Stimulated activated CD4-positive, alpha-beta T cell treated with anti-CD3 and anti-CD28 coated beads, Interleukin-2, amount 100 ng/mL, for 4 hours (primary cell): ENCODE results near the gene RSPH9.
A peak's percentile ranks its signal among the peaks of the same experiment; 100 is the strongest.

Source experiments
- DNase-seq: peaks from one replicate; pipeline ENCODE4 v3.0.0-alpha.2; 2020; ENCODE audit warnings: low read depth

RSPH9 gene, protein sequence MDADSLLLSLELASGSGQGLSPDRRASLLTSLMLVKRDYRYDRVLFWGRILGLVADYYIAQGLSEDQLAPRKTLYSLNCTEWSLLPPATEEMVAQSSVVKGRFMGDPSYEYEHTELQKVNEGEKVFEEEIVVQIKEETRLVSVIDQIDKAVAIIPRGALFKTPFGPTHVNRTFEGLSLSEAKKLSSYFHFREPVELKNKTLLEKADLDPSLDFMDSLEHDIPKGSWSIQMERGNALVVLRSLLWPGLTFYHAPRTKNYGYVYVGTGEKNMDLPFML

DNA sequence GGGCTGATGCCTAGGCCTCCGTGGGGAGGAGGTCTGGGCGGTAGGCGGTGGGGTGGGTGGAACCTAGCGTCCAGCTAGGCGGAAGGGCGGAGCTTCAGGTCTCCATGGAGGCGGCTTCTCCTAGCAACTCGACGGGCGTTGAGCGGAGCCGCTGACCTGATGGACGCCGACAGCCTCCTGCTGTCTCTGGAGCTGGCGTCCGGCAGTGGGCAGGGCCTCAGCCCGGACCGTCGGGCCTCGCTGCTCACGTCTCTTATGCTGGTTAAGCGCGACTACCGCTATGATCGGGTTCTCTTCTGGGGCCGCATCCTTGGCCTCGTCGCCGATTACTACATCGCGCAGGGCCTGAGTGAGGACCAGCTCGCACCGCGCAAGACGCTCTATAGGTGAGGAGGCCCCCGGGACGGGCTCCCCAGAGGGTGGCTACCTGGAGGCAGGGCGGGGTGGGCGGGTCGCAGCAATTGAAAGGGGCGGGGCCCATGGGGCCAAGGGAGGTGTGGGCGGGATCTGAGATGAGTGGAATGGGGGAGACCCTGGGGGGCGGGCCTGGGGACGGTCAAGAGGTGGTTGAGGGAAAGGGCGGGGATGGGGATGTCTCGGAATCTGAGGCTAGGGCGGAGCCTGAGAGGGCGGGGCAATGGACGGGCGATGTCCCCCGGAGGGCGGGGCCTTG is at the start of gene RSPH9:
RSPH9 (plus strand) TSS at position 97 of the 673 bp plus-strand sequence; CDS start at position 160, 63 bp downstream.
- peak; percentile 42 for DNase-seq

DNA sequence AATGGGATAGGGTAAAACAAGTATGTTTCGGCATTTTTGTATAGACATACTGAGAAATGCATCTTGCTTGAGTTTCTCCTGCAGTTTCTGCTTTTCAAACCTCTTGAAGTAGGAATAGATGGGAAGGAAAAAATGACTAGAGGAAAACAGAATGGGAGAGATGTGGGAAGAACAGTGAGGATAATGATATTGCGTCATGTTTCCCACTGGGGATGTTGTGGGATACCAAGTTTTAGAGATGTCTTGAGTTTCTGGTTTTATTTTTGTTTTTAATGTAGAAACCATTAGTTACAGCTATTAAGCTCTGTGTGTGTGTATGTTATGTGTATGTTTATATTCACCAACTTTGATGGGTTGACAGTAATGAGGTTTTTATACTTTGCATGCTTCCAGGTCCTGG is 44.2 kb upstream of the RSPH9 start:
- DNase-seq: no peak

DNA sequence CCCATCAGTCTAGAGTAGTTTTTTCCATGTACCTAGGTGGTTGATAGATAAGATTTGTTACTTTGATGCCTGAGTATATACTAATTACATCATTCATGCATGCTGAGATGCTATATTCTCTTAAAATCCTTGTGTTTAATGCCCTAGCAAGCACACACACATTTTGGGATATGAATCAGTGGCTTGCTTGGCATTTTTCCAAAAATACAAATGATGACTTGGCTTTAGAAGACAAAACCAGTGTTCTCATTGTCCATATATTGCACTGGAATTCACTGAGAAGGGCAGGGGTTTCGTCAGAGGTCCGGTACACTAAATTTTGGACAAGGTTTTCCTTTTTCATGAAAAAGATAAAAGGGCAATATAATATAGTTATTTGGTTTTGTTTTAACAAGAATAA is 40.7 kb upstream of the RSPH9 start:
- DNase-seq: no peak

DNA sequence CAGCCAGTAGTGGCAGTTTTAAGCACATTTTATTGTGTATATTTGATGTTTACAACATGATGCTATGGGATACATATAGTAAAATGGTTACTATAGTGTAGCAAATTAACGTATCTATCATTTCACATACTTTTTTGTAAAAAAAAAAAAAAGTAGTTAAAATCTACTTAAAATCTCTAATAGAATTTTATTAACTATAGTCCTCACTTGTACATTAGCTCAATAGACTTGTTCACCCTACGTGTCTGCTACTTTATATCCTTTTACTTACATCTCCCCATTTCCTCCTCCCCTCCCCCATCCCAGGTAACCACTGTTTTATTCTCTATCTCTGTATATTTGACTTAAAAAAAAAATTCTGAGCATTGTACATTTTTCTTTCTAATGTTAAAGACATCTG is 38.8 kb upstream of the RSPH9 start:
- no peak for DNase-seq

DNA sequence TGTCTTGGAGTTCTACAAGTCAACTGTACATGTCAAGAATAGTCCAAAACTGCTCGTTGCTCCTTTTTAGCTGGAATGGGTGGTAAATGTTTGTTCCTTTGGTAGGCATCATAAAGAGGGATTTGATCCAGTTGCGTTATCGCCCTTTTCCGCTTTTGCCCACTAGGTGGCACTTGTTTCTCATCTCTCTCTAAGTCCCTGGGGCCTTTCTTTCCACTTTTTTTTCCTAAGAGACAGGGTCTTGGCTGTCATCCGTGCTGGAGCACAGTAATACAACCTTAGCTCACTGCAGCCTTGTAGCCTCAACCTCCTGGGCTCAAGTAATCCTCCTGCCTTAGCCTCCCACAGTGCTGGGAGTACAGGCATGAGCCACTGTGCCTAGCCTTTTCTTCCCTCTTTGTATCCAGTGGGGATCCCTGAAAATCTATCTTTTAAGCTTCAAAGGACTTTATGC is 36.5 kb upstream of the RSPH9 start:
- DNase-seq: peak; percentile 26

DNA sequence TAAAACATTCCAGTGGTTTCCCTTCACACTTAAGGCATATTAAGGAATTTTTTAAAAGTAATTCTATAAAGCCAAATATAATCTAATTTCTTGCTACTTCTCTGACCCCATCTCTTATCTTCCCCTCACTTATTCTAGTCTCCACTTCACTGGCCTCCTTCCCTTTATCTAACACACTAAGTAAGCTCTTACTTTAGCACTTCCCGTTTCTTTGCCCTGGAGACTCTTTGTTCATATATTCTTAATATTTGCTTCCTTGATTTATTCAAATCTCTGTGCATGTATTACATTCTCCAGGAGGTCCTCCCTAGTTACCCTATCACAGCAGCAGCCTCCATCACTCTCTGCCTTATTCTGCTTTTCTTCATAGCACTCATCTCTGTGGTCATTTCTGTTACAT is 36.0 kb upstream of the RSPH9 start:
- no peak for DNase-seq

DNA sequence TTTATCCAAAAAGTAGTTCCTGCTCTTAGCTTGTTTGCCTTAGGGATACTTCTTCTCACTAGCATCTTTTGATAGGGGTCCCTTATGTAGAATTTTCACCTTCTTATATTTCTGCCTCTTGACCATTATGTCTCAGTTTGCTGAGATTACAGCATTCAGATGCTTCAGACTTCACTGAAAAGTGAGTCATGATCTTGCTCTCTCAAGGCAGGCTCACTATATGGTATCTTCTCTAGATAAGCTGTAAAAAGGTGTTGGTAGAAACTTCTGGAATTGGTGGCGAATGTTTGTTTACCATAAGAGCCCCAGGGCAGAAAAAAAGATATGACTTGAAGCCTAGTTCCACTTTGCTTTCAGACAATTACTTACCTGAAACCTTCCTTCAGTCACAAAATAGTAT is 35.4 kb upstream of the RSPH9 start:
- no peak for DNase-seq

DNA sequence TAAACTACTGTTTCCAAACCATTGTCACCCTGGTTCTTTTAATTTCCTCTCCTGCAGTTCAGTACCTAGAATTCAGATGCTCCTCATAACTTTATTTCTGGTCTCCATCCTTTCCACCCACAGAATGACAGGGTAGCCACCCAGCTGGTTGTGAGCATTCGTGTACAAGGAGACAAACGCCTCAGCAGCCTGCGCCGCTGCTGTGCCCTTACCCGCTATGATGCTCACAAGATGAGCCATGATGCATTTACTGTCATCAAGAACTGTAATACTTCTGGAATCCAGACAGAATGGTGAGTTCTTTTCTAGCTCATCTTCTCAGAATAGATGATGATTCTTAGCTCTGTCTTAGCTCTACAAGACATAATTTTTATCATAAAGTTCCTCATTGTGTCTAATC is 34.4 kb upstream of the RSPH9 start:
- DNase-seq: no peak

GRCh38 chr6:43613721-43614395 is 31.0 kb upstream of the RSPH9 start:
- DNase-seq: no peak

DNA sequence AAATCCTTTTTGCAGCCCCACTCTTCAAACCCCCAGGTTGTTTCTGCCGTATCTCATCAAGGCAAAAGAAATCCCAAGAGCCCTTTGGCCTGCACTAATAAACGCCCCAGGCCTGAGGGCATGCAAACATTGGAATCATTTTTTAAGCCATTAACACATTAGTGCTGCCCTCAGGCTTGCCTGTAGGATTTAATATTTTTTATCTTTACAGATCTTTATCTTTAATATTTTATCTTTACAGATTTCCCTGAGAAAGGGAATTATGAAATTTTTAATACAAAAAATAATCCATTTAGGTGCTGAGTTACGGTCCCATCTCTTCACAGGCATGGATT is 30.5 kb upstream of the RSPH9 start:
- DNase-seq: no peak

DNA sequence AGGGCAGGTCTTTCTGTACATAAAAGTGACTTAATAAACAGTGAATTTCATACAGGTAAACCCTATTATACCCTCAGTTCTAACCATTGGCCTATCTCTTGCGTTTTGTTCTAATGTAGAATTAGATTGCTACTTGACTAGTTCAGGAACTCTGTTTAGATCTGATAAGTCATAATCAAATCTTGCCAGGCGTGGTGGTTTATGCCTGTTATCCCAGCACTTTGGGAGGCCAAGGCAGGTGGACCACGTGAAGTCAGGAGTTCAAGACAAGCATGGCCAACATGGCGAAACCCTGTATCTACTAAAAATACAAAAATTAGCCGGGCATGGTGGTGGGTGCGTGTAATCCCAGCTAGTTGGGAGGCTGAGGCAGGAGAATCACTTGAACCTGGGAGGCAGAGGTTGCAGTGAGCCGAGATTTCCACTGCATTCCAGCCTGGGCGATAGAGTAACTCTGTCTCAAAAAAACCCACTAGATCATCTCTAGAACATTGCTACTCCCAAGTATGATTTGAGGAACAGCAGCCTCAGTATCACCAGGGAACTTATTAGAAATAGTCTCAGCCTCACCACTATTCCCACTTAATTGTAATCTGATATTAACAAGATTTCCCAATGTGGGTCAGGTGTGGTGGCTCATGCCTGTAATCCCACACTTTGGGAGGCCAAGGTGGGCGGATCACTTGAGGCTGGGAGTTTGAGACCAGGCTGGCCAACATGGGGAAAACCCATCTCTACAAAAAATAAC is 27.9 kb upstream of the RSPH9 start:
- DNase-seq: no peak

DNA sequence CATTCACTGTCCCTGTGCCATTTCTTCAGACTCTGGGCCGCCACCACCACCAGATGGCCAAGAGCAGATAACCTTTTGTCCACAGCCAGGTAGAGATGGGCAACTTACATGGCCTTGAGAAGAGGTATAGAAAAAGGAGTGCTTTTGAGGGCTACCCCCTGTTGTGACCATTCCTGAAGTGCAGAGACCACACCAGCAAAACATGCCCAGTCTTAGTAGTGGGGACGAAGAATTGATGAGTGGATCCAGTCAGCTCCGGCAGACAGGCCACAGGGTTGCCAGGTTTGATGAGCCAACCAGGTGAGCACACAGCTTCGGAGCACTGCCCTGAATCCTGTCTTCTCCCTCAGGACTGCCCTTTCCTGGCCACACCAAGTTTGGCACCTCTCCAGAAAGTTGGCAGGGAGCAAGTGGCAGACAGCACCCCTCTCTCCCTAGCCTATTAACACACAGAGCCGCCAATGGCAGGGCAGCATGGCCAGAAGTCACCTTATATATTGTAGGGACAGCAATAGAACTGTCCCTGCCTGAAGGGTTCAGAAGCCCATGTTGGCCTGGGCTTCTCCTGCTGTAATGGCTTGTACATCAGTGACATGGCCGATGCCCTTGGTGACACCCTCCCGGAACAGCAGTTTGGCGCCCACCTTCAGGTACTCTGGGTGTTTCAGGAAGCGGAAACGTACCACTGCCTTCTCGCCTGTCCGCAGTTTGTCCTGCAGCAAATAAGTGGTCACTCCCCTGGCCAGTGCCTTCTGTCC is 23.6 kb upstream of the RSPH9 start:
- DNase-seq: no peak

- DNase-seq: no peak
These were observed 23.0 kb upstream of the RSPH9 start for GRCh38 chr6:43621836-43622180.

GRCh38 chr6:43622541-43622940 is 22.3 kb upstream of the RSPH9 start:
- DNase-seq: no peak

DNA sequence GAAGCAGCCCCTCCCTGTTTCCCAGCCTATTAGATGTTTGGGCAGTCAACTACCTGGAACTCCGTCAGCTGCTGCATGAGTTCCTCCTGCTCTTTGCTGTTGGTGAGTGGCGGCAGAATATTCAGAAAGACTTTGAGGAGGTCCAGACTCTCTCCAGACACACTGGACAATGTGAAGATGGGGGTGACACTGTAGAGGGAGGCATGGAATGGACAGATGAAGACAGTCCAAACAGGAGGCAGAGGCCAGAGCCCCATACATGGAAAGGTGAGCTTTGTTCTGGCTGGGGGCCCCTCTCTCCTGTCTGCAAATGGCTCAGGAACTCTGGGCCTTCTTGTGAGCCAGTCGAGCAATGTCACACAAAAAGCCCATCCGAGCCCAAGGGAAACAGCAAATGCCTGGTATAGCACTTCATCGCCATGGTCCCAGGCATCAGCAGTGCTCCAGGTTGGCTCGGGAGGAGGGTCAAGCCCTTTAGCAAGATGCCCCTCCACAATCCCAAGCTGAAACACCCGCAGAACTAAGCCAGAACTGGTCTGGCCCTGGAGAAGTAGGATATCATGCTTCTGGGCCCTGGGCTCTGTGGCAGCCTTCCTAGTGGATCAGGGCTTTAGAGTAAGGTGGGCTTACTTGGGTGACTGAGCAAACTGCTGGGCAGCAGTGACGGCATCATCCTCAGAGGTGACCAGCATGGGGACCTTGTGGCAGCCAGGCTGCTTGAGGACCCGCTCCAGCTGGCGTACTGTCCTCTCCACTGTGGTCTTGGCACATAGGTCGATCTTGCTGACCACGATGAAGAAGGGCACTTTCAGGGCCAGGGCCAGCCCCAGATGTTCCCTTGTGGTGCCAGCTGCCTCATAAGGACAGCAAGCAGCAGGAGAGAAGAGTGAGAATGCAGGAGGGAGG is 20.7 kb upstream of the RSPH9 start:
- no peak for DNase-seq

DNA sequence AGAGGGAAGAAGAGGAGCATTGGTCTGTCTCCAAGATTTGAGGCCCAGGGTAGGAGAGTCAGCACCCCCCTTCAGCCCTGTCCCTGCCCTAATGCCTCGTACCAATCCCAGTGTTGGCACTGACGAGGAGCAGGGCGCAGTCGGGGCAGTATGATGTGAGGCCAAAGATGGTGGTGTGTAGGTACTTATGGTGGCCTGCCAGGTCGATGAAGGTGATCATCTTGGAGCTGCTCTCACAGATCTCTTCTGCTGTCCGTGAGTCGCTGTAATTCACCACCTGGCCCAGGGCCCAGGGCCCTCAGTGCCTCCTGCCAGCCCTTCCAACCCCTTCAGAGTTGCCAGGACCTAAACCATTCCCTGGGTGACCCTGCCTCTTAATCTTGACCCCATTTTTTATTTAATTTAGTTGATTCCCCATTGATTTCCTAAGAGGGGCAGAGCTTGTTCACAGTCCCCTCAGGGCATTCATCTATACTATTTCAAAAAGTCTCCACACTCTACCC is 20.0 kb upstream of the RSPH9 start:
- DNase-seq: no peak

DNA sequence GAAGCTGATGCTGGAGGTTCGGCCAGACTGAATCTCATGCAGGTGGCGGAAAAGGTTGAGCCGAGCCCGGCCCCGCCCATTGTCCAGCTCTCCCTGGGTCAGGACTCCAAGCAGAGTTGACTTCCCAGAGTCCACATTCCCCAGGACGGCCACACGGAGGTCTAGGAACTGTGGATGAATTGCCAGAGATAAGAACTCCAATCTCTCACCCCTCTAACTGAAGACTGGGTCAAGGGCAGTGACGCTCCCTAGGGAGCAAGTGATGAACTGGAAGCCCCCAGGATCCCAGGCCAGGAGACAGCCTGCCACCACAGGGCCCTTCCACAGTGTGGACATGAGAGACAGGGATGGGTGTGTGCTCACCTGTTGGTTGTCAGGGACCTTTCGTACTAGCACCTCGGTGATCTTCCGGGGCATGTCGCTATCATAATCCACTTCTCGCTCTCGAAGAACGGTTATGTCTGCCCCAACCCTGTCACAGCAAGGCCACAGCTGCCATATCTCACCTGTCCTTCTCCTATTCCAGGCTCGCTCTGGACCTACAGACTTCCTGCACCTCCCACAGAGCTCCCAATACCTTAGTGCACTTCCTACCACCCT is 19.3 kb upstream of the RSPH9 start:
- no peak for DNase-seq

DNA sequence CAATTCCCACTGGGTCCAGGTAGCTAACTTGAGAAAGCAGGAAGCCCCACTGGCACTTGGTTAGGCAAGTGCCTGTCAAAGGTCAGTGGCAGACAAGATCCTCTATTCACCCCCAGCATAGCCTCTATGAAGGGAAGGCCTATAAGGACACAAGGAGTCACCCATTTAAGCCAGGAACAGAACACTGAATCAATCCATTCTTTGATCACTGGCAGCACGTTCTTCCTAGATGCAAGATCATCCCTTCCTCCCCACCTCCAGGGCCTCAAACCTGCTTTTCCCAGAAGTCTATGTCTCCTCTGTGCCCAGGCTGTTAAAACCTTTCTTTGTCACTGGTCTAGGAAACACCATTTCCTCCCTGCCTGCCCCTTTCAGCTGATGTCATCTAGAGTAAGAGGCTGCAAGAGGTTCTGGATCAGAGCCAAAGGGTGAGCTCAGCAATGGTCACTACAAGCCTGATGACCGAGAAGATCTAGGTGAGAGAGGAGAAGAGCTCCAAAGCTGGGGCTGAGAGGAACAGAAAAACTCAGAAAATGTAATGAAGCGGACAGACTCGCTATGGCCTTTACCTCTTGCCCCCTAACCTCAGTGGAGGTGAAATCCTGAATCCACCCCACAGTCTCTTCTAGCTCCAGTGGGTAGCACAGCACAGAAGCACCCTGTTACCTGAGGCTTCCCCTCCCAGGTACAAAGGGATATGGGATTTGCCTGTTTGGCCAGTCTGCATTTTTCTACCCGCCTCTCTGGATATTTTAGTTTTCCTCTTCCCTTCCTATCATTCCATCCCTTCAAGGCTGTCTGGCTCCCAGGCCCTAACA is 17.6 kb upstream of the RSPH9 start:
- no peak for DNase-seq

DNA sequence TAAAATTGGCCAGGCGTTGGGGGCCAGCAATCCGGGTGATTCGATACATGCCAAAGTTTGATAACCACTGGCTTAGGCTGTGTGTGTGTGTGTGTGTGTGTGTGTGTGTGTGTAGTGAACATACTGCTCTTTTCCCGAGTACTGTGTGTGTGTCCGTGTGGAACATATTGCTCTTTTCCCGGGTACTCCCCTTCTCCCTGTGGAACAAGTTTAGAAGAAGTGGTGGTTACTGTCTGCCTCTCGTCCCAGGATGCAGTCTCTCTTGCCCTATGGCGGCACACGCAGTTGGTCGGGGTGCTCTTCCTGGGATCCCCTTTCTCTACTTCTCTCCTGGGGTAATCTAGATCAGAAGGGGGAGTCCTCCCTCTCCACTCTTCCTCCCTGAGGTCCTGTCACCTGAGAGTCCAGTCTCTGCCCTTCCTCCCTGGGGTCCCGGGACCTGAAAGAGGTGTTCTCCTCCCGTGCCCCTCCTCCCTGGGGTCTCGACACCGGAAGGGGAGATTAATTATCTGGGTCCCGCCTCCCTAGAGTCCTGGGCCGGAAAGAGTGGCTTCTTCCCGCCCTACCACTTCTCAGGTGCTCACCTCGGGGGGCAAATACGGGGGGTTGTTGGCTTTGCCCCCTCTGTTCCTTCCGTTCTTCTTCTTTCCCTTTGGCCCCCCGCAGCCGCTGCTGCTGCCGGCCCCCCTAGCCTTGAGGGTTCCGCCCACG is 16.3 kb upstream of the RSPH9 start:
- no peak for DNase-seq
